HCT116 (cell line): Measurements from ENCODE around the gene THRB. TPM values are rescaled to one million over a fixed set of nuclear protein-coding genes. Genes with fewer than 3 reads are reported as not detected.

Source experiments
- ATAC-seq: fragments of 200-7000 bp; cut with Tn5 transposase; 2 replicates; pipeline ENCODE4 v1.9.1; 2020; ENCODE audit warnings: mild to moderate bottlenecking, moderate library complexity
- BruUV-seq: library from RNA; stranded (reverse); fragments of 400-500 nt; replicated peaks from 2 replicates; lab custom pipeline; 2021; lab: Mats Ljungman, UMichigan
- CTCF ChIA-PET: fragments of 300-600 bp; sonication (Branson Sonifier 250); formaldehyde crosslinking; loops from one replicate; lab custom pipeline; 2021; ENCODE audit warnings: antibody characterized with exemption; lab: Charles Lee
- POLR2A ChIA-PET: fragments of 300-600, 350-600 bp; sonication (Branson Sonifier 250); formaldehyde crosslinking; loops from one replicate; lab custom pipeline; 2021; ENCODE audit warnings: antibody characterized with exemption; lab: Charles Lee
- RAD21 ChIA-PET, 2 experiments: fragments of 300-600 bp; sonication (Branson Sonifier 250); formaldehyde crosslinking; loops; one replicate each; lab custom pipeline; 2023; ENCODE audit warnings: low total read pairs in 2 of 2; ENCODE audit not compliant: uncharacterized antibody in 2 of 2, unreplicated experiment in 2 of 2, low non-redundant PET in 1 of 2; lab: Charles Lee
- DNase-seq: peaks from one replicate; pipeline ENCODE4 v3.0.0-alpha.2; 2010; ENCODE audit warnings: low read depth, low spot score
- H2AFZ ChIP-seq: fragments of 200-600 bp; shearing (Covaris generic), sonication (generic); 2 replicates; pipeline ENCODE4 v1.6.1; 2017; ENCODE audit warnings: low read depth, mixed run types, mixed read lengths, antibody characterized with exemption, low read length; ENCODE audit not compliant: poor library complexity, severe bottlenecking
- H3K27ac ChIP-seq: 2 replicates; pipeline ENCODE4 v1.5.1; 2012; ENCODE audit warnings: low read depth, low read length
- H3K27me3 ChIP-seq: fragments of 200-600 bp; sonication (generic); 2 replicates; pipeline ENCODE4 v1.6.1; 2016; ENCODE audit warnings: mixed run types, low read length, mixed read lengths; ENCODE audit not compliant: insufficient read depth
- H3K36me3 ChIP-seq, 2 experiments: fragments of 200-500 bp in 1 of 2; fragments of 200-600 bp in 1 of 2; sonication (Bioruptor generic) in 1 of 2; sonication (generic) in 1 of 2; 2 replicates each; pipeline versions ENCODE4 v1.5.1 to v1.6.1; 2014 to 2016; ENCODE audit warnings: low read length in 2 of 2, inconsistent platforms in 1 of 2, mixed read lengths in 1 of 2, mixed run types in 1 of 2; ENCODE audit not compliant: insufficient read depth in 2 of 2, control insufficient read depth in 1 of 2
- H3K4me1 ChIP-seq, 2 experiments: fragments of 200-600 bp in 1 of 2; sonication (generic) in 1 of 2; 2 replicates each; pipeline versions ENCODE4 v1.5.1 to v1.6.1; 2012 to 2017; ENCODE audit warnings: low read length in 2 of 2, inconsistent platforms in 1 of 2, mild to moderate bottlenecking in 1 of 2, mixed read lengths in 1 of 2, mixed run types in 1 of 2, moderate library complexity in 1 of 2; ENCODE audit not compliant: insufficient read depth in 2 of 2, control insufficient read depth in 1 of 2
- H3K4me2 ChIP-seq: fragments of 200-600 bp; sonication (generic); 2 replicates; pipeline ENCODE4 v1.6.1; 2017; ENCODE audit warnings: mixed run types, low read length, mixed read lengths
- H3K4me3 ChIP-seq, 2 experiments: fragments of 200-600 bp in 1 of 2; sonication (generic) in 1 of 2; replicated peaks in 1 of 2; 2 replicates each; pipeline ENCODE4 v1.5.1; 2011 to 2016; ENCODE audit warnings: low read length in 2 of 2, control low read depth in 1 of 2, low read depth in 1 of 2, mild to moderate bottlenecking in 1 of 2, mixed read lengths in 1 of 2, mixed run types in 1 of 2
- H3K79me2 ChIP-seq: fragments of 200-600 bp; sonication (generic); 2 replicates; pipeline ENCODE4 v1.6.1; 2017; ENCODE audit warnings: mild to moderate bottlenecking, mixed run types, low read length, moderate library complexity, mixed read lengths; ENCODE audit not compliant: insufficient read depth
- H3K9ac ChIP-seq: fragments of 200-600 bp; sonication (generic); 2 replicates; pipeline ENCODE4 v1.6.1; 2016; ENCODE audit warnings: low read length, mixed read lengths
- H3K9me2 ChIP-seq: fragments of 200-600 bp; sonication (generic), shearing (Covaris generic); 2 replicates; pipeline ENCODE4 v1.6.1; 2017; ENCODE audit warnings: mixed run types, mild to moderate bottlenecking, moderate library complexity; ENCODE audit not compliant: insufficient read depth
- H3K9me3 ChIP-seq, 2 experiments: fragments of 200-500 bp in 1 of 2; fragments of 200-600 bp in 1 of 2; sonication (Bioruptor generic) in 1 of 2; sonication (generic) in 1 of 2; 2 replicates each; pipeline ENCODE4 v1.6.1; 2014 to 2017; ENCODE audit warnings: low read length in 2 of 2, mixed read lengths in 2 of 2, inconsistent platforms in 1 of 2, low read depth in 1 of 2, mild to moderate bottlenecking in 1 of 2, mixed run types in 1 of 2, moderate library complexity in 1 of 2; ENCODE audit not compliant: control insufficient read depth in 1 of 2, insufficient read depth in 1 of 2
- H4K20me1 ChIP-seq: fragments of 200-600 bp; sonication (generic), shearing (Covaris generic); 2 replicates; pipeline ENCODE4 v1.6.1; 2017; ENCODE audit warnings: mixed run types, mild to moderate bottlenecking, moderate library complexity; ENCODE audit not compliant: insufficient read depth
- CEBPB ChIP-seq: IDR thresholded peaks from 2 replicates; pipeline ENCODE4 v1.6.1; 2012; ENCODE audit warnings: low read depth
- CTCF ChIP-seq, 3 experiments: fragments of 200-600 bp in 1 of 3; sonication (generic) in 1 of 3; IDR thresholded peaks in 2 of 3; conservative IDR thresholded peaks in 1 of 3; 2 replicates each; pipeline ENCODE4 v1.5.1; 2012 to 2017; ENCODE audit warnings: low read depth in 2 of 3, low read length in 2 of 3, antibody characterized with exemption in 1 of 3, borderline replicate concordance in 1 of 3, control low read depth in 1 of 3, mild to moderate bottlenecking in 1 of 3, mixed read lengths in 1 of 3, mixed run types in 1 of 3, moderate library complexity in 1 of 3; ENCODE audit not compliant: insufficient read depth in 1 of 3
- EGR1 ChIP-seq: IDR thresholded peaks from 2 replicates; pipeline ENCODE4 v1.6.1; 2012; ENCODE audit warnings: low read depth
- ELF1 ChIP-seq: IDR thresholded peaks from 2 replicates; pipeline ENCODE4 v1.6.1; 2012; ENCODE audit warnings: low read depth, borderline replicate concordance
- EZH2 ChIP-seq: fragments of 200-600 bp; sonication (generic); IDR thresholded peaks from 2 replicates; pipeline ENCODE4 v1.6.1; 2017; ENCODE audit warnings: antibody characterized with exemption, mixed run types
- EZH2phosphoT487 ChIP-seq: fragments of 200-600 bp; IDR thresholded peaks from 2 replicates; pipeline ENCODE4 v1.6.1; 2018; ENCODE audit warnings: antibody characterized with exemption, borderline replicate concordance
- FOSL1 ChIP-seq: IDR thresholded peaks from 2 replicates; pipeline ENCODE4 v1.6.1; 2012; ENCODE audit warnings: low read depth
- JUND ChIP-seq: IDR thresholded peaks from 2 replicates; pipeline ENCODE4 v1.6.1; 2012
- POLR2A ChIP-seq: IDR thresholded peaks from 2 replicates; pipeline ENCODE4 v1.7.0; 2011; ENCODE audit warnings: borderline replicate concordance; ENCODE audit not compliant: insufficient read depth, insufficient read length; ENCODE audit errors: extremely low read depth
- POLR2AphosphoS5 ChIP-seq: IDR thresholded peaks from 2 replicates; pipeline ENCODE4 v1.6.1; 2011; ENCODE audit warnings: mild to moderate bottlenecking, low read depth, low read length, moderate library complexity
- RAD21 ChIP-seq: IDR thresholded peaks from 2 replicates; pipeline ENCODE4 v1.6.1; 2012; ENCODE audit warnings: low read depth, mild to moderate bottlenecking
- SP1 ChIP-seq: IDR thresholded peaks from 2 replicates; pipeline ENCODE4 v1.6.1; 2012; ENCODE audit warnings: low read depth
- SRF ChIP-seq: IDR thresholded peaks from 2 replicates; pipeline ENCODE4 v1.6.1; 2012; ENCODE audit warnings: low read depth
- TCF7L2 ChIP-seq: IDR thresholded peaks from 2 replicates; pipeline ENCODE4 v1.7.0; 2011; ENCODE audit warnings: borderline replicate concordance, inconsistent platforms; ENCODE audit not compliant: insufficient read depth, insufficient read length; ENCODE audit errors: extremely low read depth
- ZBTB33 ChIP-seq: IDR thresholded peaks from 2 replicates; pipeline ENCODE4 v1.6.1; 2011; ENCODE audit warnings: mild to moderate bottlenecking, low read length, moderate library complexity; ENCODE audit not compliant: insufficient replicate concordance; ENCODE audit errors: extremely low read depth
- ZFX ChIP-seq: fragments of 450-650 bp; IDR thresholded peaks from 2 replicates; pipeline ENCODE4 v1.6.1; 2017
- ZNF274 ChIP-seq: fragments of 200-500 bp; sonication (Bioruptor generic); IDR thresholded peaks from 2 replicates; pipeline ENCODE4 v1.6.1; 2014; ENCODE audit warnings: mild to moderate bottlenecking, low read depth, low read length, inconsistent platforms
- intact Hi-C: fragments of 100-400 bp; cut with micrococcal nuclease; formaldehyde crosslinking; loops from 2 replicates; pipeline ENCODE4 v1.10.0; 2022
- total RNA-seq: library from RNA; stranded (reverse); gene quantifications from one replicate; pipeline ENCODE4 v1.2.1, GENCODE V29; 2021; ENCODE audit not compliant: unreplicated experiment
- TF ChIP-seq, protein P1 (sequence below): IDR thresholded peaks from 2 replicates; pipeline ENCODE4 v1.6.1; 2012
- TF ChIP-seq, protein P2 (sequence below): IDR thresholded peaks from 2 replicates; pipeline ENCODE4 v1.6.1; 2012; ENCODE audit warnings: low read depth
- TF ChIP-seq, protein P3 (sequence below): IDR thresholded peaks from 2 replicates; pipeline ENCODE4 v1.6.1; 2012

The THRB gene
- total RNA-seq, 1 experiment from 2014 or later, result 2.5 TPM

- TF ChIP-seq ZBTB33 (no peak), EZH2 (no peak), SRF (no peak), CEBPB (no peak), JUND (no peak), SP1 (no peak), TCF7L2 (no peak)
These were observed 30.3 kb downstream of the THRB start (continued) for GRCh38 chr3:24464389-24464788.

DNA sequence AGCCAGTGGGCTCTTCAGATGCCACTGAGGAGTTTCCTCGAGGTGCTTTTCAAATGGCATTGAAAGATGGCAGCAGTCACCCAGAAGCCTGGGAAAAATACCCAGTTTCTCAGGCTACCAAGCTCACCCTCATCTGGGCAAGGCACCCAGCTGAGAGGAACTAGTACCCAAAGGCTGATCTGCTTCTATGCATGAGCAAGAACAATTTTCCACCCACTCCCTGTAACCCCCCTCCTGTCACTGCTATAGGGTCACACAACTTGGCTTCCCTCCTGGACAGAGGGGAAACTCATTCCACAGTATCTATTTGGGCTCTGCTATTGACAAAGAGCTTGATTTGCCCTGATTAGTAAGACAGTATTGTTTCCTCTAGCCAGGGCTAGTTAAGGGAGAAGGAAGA is 31.9 kb downstream of the THRB start:
- DNase-seq, result no peak
- Histone ChIP-seq H3K4me3 (no peak overlapping the region), H3K9me3 (no peaks in the 10 kb centered on the region), H3K4me2 (no peak overlapping the region), H3K79me2 (no peaks in the 10 kb centered on the region), H3K9ac (no peak overlapping the region), H3K36me3 (no peaks in the 10 kb centered on the region), H4K20me1 (no peaks in the 10 kb centered on the region), H3K9me2 (no peaks in the 10 kb centered on the region), H3K4me1 (no peaks in the 10 kb centered on the region), H3K27me3 (no peaks in the 10 kb centered on the region), H2AFZ (no peak overlapping the region), H3K27ac (no peak overlapping the region)
- ChIA-PET CTCF (no interaction called here), POLR2A (no interaction called here), RAD21 (no interaction called here)
- no TSS peak for BruUV-seq
- ATAC-seq, result no peak
- intact Hi-C loops, result no loop called here
- no peak for TF ChIP-seq CTCF (IDR thresholded peaks at IDR 0.05 in 2 of 3, conservative IDR thresholded peaks at IDR 0.05 in 1 of 3; ENCODE audit: borderline replicate concordance in 1 of 3, insufficient read depth in 1 of 3, low read depth in 2 of 3, low read length in 2 of 3)
- TF ChIP-seq POLR2A, result no peak
- no peak for TF ChIP-seq FOSL1
- no peak for TF ChIP-seq EZH2
- TF ChIP-seq JUND, result no peak
- TF ChIP-seq, protein P1, sequence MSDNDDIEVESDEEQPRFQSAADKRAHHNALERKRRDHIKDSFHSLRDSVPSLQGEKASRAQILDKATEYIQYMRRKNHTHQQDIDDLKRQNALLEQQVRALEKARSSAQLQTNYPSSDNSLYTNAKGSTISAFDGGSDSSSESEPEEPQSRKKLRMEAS, result no peak
- TF ChIP-seq EZH2phosphoT487, result no peak
- TF ChIP-seq, protein P2, sequence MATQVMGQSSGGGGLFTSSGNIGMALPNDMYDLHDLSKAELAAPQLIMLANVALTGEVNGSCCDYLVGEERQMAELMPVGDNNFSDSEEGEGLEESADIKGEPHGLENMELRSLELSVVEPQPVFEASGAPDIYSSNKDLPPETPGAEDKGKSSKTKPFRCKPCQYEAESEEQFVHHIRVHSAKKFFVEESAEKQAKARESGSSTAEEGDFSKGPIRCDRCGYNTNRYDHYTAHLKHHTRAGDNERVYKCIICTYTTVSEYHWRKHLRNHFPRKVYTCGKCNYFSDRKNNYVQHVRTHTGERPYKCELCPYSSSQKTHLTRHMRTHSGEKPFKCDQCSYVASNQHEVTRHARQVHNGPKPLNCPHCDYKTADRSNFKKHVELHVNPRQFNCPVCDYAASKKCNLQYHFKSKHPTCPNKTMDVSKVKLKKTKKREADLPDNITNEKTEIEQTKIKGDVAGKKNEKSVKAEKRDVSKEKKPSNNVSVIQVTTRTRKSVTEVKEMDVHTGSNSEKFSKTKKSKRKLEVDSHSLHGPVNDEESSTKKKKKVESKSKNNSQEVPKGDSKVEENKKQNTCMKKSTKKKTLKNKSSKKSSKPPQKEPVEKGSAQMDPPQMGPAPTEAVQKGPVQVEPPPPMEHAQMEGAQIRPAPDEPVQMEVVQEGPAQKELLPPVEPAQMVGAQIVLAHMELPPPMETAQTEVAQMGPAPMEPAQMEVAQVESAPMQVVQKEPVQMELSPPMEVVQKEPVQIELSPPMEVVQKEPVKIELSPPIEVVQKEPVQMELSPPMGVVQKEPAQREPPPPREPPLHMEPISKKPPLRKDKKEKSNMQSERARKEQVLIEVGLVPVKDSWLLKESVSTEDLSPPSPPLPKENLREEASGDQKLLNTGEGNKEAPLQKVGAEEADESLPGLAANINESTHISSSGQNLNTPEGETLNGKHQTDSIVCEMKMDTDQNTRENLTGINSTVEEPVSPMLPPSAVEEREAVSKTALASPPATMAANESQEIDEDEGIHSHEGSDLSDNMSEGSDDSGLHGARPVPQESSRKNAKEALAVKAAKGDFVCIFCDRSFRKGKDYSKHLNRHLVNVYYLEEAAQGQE, result no peak
- TF ChIP-seq RAD21, result no peak
- TF ChIP-seq, protein P3, sequence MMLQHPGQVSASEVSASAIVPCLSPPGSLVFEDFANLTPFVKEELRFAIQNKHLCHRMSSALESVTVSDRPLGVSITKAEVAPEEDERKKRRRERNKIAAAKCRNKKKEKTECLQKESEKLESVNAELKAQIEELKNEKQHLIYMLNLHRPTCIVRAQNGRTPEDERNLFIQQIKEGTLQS, result no peak
- no peak for TF ChIP-seq SRF
- TF ChIP-seq EGR1, result no peak
- no peak for TF ChIP-seq ZNF274
- no peak for TF ChIP-seq ELF1
- no peak for TF ChIP-seq ZFX
- no peak for TF ChIP-seq POLR2AphosphoS5
- TF ChIP-seq TCF7L2, result no peak
